CD4-positive, alpha-beta T cell (primary cell): ENCODE results near the gene PLOD3. TPM values are rescaled to one million over a fixed set of nuclear protein-coding genes. Genes with fewer than 3 reads are reported as not detected.

Experiments
- ATAC-seq: fragments of 200-7000 bp; cut with Tn5 transposase; one replicate; pipeline ENCODE4 v1.10.0; 2022; ENCODE audit warnings: mild to moderate bottlenecking; ENCODE audit not compliant: poor library complexity
- CTCF ChIA-PET: fragments of 350-600 bp; sonication (Branson Sonifier 250); formaldehyde crosslinking; loops from one replicate; lab custom pipeline; 2021; ENCODE audit warnings: antibody characterized with exemption, inconsistent platforms; lab: Charles Lee
- POLR2A ChIA-PET: fragments of 350-600 bp; sonication (Branson Sonifier 250); formaldehyde crosslinking; loops from one replicate; lab custom pipeline; 2021; ENCODE audit warnings: antibody characterized with exemption, inconsistent platforms; lab: Charles Lee
- DNase-seq, 14 experiments: peaks; one replicate each; pipeline ENCODE4 v3.0.0-alpha.2; 2013 to 2020; ENCODE audit warnings: mixed read lengths in 2 of 14
- H3K27ac ChIP-seq, 2 donors: one replicate each; pipeline versions ENCODE4 v1.5.1 to v1.7.0; 2013; ENCODE audit warnings: low read length in 2 of 2, low read depth in 1 of 2, mild to moderate bottlenecking in 1 of 2
- H3K27me3 ChIP-seq, 2 experiments: 1 replicate in 1 of 2; 2 replicates in 1 of 2; pipeline versions ENCODE4 v1.6.1 to v1.7.0; 2013; ENCODE audit warnings: low read length in 2 of 2, control low read depth in 1 of 2, mild to moderate bottlenecking in 1 of 2, moderate library complexity in 1 of 2; ENCODE audit not compliant: insufficient read depth in 2 of 2, control insufficient read depth in 1 of 2
- H3K36me3 ChIP-seq: one replicate; pipeline ENCODE4 v1.6.1; 2013; ENCODE audit warnings: low read length, control low read depth; ENCODE audit not compliant: insufficient read depth
- H3K4me1 ChIP-seq: one replicate; pipeline ENCODE4 v1.6.1; 2013; ENCODE audit warnings: low read length, control low read depth; ENCODE audit not compliant: insufficient read depth
- H3K4me3 ChIP-seq: one replicate; pipeline ENCODE4 v1.5.1; 2013; ENCODE audit warnings: mild to moderate bottlenecking, low read length, moderate library complexity
- H3K9me3 ChIP-seq, 2 experiments: 1 replicate in 1 of 2; 2 replicates in 1 of 2; pipeline versions ENCODE4 v1.6.1 to v1.7.0; 2013; ENCODE audit warnings: low read length in 2 of 2, mild to moderate bottlenecking in 2 of 2, control low read depth in 1 of 2, moderate library complexity in 1 of 2; ENCODE audit not compliant: control insufficient read depth in 1 of 2, insufficient read depth in 1 of 2
- H3K27ac Mint-ChIP-seq: one replicate; pipeline ENCODE4 v1.8.0; 2020; ENCODE audit warnings: mixed read lengths
- H3K27me3 Mint-ChIP-seq: one replicate; pipeline ENCODE4 v1.8.0; 2021; ENCODE audit warnings: mixed read lengths
- H3K36me3 Mint-ChIP-seq: one replicate; pipeline ENCODE4 v1.8.0; 2021; ENCODE audit warnings: low read depth, mixed read lengths
- H3K4me1 Mint-ChIP-seq: one replicate; pipeline ENCODE4 v1.8.0; 2021; ENCODE audit warnings: low read depth, mixed read lengths
- H3K4me3 Mint-ChIP-seq: one replicate; pipeline ENCODE4 v1.8.0; 2020; ENCODE audit warnings: mild to moderate bottlenecking, mixed read lengths
- H3K9me3 Mint-ChIP-seq: one replicate; pipeline ENCODE4 v1.8.0; 2020; ENCODE audit warnings: mixed read lengths
- intact Hi-C, 2 experiments: fragments of 100-400 bp; cut with DNase I in 1 of 2; cut with micrococcal nuclease in 1 of 2; formaldehyde crosslinking; loops; one replicate each; pipeline versions ENCODE4 v1.15.1 to v1.9.0; 2023 to 2025; cut with DNase I, micrococcal nuclease
- total RNA-seq, 174 experiments: library from RNA in 2 of 174; stranded (reverse) in 2 of 174; gene quantifications; one replicate each; pipeline ENCODE4 v1.2.3 and lab custom pipeline; 2021 to 2026
- TF ChIP-seq, protein P1 (sequence below): fragments of 200-600 bp; IDR thresholded peaks from one replicate; pipeline ENCODE4 v1.8.0; 2022; ENCODE audit warnings: antibody characterized with exemption, mild to moderate bottlenecking

The PLOD3 gene
- total RNA-seq, 2 experiments from 2014 or later: 13.8 to 15.9 TPM

DNA sequence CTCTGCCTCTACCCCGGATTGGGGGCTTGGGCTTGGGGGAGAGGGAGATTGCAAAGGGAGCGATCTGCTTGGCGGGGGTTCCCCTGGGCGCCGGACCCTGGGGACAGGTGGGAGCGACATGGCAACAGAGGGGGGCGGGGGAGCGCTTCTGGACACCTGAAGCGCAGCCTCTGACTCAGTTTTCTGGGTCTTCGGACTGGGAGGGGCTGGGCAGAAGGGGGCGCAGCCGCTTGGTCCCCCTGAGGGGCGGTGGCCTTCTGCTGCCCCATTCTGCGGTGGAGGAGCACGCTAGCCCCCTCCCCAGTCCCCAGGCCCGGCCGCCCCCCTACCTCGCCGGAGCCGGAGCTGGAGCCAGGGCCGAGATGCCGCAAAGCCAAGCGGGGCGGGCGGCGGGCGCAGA lies 37.7 kb downstream of the PLOD3 start:
- Histone ChIP-seq H3K36me3 (no peaks in the 10 kb centered on the region), H3K27ac (no peak overlapping the region), H3K4me3 (no peak overlapping the region), H3K27me3 (peaks cover 63 to 72% of the 10 kb centered on the region in 2 experiments), H3K4me1 (peaks cover 22% of the 10 kb centered on the region), H3K9me3 (no peaks in the 10 kb centered on the region)
- TF ChIP-seq, protein P1, sequence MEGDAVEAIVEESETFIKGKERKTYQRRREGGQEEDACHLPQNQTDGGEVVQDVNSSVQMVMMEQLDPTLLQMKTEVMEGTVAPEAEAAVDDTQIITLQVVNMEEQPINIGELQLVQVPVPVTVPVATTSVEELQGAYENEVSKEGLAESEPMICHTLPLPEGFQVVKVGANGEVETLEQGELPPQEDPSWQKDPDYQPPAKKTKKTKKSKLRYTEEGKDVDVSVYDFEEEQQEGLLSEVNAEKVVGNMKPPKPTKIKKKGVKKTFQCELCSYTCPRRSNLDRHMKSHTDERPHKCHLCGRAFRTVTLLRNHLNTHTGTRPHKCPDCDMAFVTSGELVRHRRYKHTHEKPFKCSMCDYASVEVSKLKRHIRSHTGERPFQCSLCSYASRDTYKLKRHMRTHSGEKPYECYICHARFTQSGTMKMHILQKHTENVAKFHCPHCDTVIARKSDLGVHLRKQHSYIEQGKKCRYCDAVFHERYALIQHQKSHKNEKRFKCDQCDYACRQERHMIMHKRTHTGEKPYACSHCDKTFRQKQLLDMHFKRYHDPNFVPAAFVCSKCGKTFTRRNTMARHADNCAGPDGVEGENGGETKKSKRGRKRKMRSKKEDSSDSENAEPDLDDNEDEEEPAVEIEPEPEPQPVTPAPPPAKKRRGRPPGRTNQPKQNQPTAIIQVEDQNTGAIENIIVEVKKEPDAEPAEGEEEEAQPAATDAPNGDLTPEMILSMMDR: no peak
- no peaks in the 10 kb centered on the region for H3K36me3 Mint-ChIP-seq
- CTCF ChIA-PET: interaction anchor here (0.5 kb wide), 1 partner anchor 36 kb away, joined by 3 read pairs; no protein-coding TSS in a partner anchor
- intact Hi-C loops: no loop called here
- H3K27me3 Mint-ChIP-seq: peaks cover 75% of the 10 kb centered on the region
- ATAC-seq (no peak), DNase-seq (no peak)
- H3K9me3 Mint-ChIP-seq: no peaks in the 10 kb centered on the region
- H3K4me1 Mint-ChIP-seq: peaks cover 5% of the 10 kb centered on the region
- H3K4me3 Mint-ChIP-seq: no peak overlapping the region
- no peak overlapping the region for H3K27ac Mint-ChIP-seq
- POLR2A ChIA-PET: no interaction called here

DNA sequence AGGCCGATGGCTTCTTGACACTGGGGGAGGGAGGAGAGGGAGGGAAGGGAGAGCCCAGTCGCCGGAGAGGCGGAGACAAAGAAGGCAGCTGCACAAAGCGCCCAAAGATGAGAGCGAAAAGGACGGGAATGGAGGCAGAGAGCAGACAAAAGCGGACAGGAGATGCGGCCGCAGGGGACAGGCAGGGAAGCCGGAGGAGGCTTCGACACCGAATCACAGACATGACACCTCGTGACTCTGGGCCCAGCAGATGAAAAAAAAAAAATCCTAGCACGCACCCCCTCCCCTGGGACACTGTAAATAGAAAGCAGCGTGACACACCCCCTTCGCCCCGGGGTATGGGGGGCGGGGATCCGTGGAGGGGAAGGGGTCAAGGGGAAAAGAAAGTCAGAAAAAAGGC lies 38.3 kb downstream of the PLOD3 start:
- POLR2A ChIA-PET: no interaction called here
- no peak for ATAC-seq
- peaks cover 11% of the 10 kb centered on the region for H3K4me1 Mint-ChIP-seq

DNA sequence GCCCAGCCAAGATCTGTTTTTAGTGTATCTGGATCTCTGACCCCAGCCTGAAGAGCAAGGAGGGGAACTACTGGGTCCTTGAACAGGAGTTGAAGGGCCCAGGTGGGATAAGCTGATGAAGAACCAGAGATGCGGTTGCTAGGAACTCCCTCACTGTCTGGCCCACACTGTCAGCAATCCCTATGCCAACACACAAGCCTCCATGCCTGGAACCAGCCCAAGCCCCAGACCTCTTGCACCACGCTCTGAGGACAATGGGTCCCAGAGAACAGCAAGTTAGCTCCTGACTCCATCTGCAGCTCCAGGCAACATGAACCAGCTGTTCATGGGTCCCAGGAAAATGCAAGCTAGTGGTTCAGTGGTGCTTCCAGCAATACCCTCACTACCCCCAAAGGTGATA lies 39.7 kb downstream of the PLOD3 start:
- no peak for ATAC-seq
- CTCF ChIA-PET: interaction anchor here (1.4 kb wide), 1 partner anchor 34 kb away, joined by 7 read pairs; no protein-coding TSS in a partner anchor
- intact Hi-C loops: no loop called here
- Mint-ChIP-seq H3K27ac (no peak overlapping the region), H3K4me3 (no peak overlapping the region), H3K27me3 (peaks cover 87% of the 10 kb centered on the region), H3K36me3 (no peaks in the 10 kb centered on the region), H3K4me1 (peaks cover 24% of the 10 kb centered on the region), H3K9me3 (no peaks in the 10 kb centered on the region)
- no peak overlapping the region for H3K27ac ChIP-seq
- POLR2A ChIA-PET: interaction anchor here (1.0 to 1.2 kb wide), 2 partner anchors 9 to 12 kb away, joined by 3 to 4 read pairs; partner anchors contain the start of gene VGF
- peaks cover 42% of the 10 kb centered on the region for H3K4me1 ChIP-seq
- no peak overlapping the region for H3K4me3 ChIP-seq
- TF ChIP-seq, protein P1: no peak
- DNase-seq: no peak
- no peaks in the 10 kb centered on the region for H3K36me3 ChIP-seq
- H3K9me3 ChIP-seq: peaks cover 0 to 19% of the 10 kb centered on the region in 2 experiments
- H3K27me3 ChIP-seq: peaks cover 82 to 91% of the 10 kb centered on the region in 2 experiments

More for the DNA sequence above, 38.3 kb downstream of the PLOD3 start:
- intact Hi-C loops: no loop called here
- Histone ChIP-seq H3K4me1 (peaks cover 28% of the 10 kb centered on the region), H3K36me3 (no peaks in the 10 kb centered on the region), H3K27ac (no peak overlapping the region), H3K27me3 (peaks cover 69 to 78% of the 10 kb centered on the region in 2 experiments), H3K9me3 (peaks cover 0 to 5% of the 10 kb centered on the region in 2 experiments), H3K4me3 (no peak overlapping the region)
- Mint-ChIP-seq H3K36me3 (no peaks in the 10 kb centered on the region), H3K27ac (no peak overlapping the region), H3K9me3 (no peaks in the 10 kb centered on the region), H3K27me3 (peaks cover 76% of the 10 kb centered on the region), H3K4me3 (peak overlapping the region; percentile 54)
- CTCF ChIA-PET: no interaction called here
- TF ChIP-seq, protein P1: no peak
- peak in 1 of 14 experiments; percentile 21 for DNase-seq
